PC-9 (cell line): ENCODE data around the gene FBP1. TPM values are rescaled to one million over a fixed set of nuclear protein-coding genes. Genes with fewer than 3 reads are reported as not detected.

Experiments
- BruUV-seq: library from RNA; stranded (reverse); fragments of 400-500 nt; replicated peaks from 2 replicates; lab custom pipeline; 2021; lab: Mats Ljungman, UMichigan
- CTCF ChIA-PET: fragments of 300-600 bp; sonication (Branson Sonifier 250); formaldehyde crosslinking; loops from one replicate; lab custom pipeline; 2022; ENCODE audit warnings: antibody characterized with exemption; lab: Charles Lee
- POLR2A ChIA-PET: fragments of 300-600 bp; sonication (Branson Sonifier 250); formaldehyde crosslinking; loops from one replicate; lab custom pipeline; 2022; ENCODE audit warnings: antibody characterized with exemption; ENCODE audit not compliant: unreplicated experiment; lab: Charles Lee
- DNase-seq, 2 experiments: peaks; one replicate each; pipeline versions ENCODE4 v3.0.0 to v3.0.0-alpha.2; 2015 to 2022; ENCODE audit warnings: mixed read lengths in 1 of 2
- H2AFZ ChIP-seq: fragments of 200-600 bp; sonication (generic); 2 replicates; pipeline ENCODE4 v1.8.1; 2017; ENCODE audit warnings: antibody characterized with exemption
- H3F3A ChIP-seq: fragments of 200-600 bp; sonication (generic); 2 replicates; pipeline ENCODE4 v1.8.1; 2017; ENCODE audit warnings: antibody characterized with exemption, mild to moderate bottlenecking, low read depth; ENCODE audit not compliant: insufficient read depth
- H3K27ac ChIP-seq: fragments of 200-600 bp; sonication (generic); 2 replicates; pipeline ENCODE4 v1.6.1; 2016; ENCODE audit warnings: mixed run types
- H3K27me3 ChIP-seq: fragments of 200-600 bp; sonication (generic); 2 replicates; pipeline ENCODE4 v1.6.1; 2016; ENCODE audit warnings: low read depth, mixed run types; ENCODE audit not compliant: insufficient read depth
- H3K36me3 ChIP-seq: fragments of 200-600 bp; sonication (generic); 2 replicates; pipeline ENCODE4 v1.6.1; 2016; ENCODE audit warnings: low read depth, mixed run types
- H3K4me1 ChIP-seq: fragments of 200-600 bp; sonication (generic); replicated peaks from 2 replicates; pipeline ENCODE4 v1.6.1; 2016; ENCODE audit warnings: mixed run types; ENCODE audit not compliant: insufficient read depth
- H3K4me2 ChIP-seq: fragments of 200-600 bp; sonication (generic); 2 replicates; pipeline ENCODE4 v1.6.1; 2017; ENCODE audit warnings: mixed run types
- H3K4me3 ChIP-seq: fragments of 200-600 bp; sonication (generic); 2 replicates; pipeline ENCODE4 v1.6.1; 2016; ENCODE audit warnings: mixed run types
- H3K79me2 ChIP-seq: fragments of 200-600 bp; sonication (generic); 2 replicates; pipeline ENCODE4 v1.6.1; 2017; ENCODE audit warnings: low read depth, mixed run types
- H3K9me2 ChIP-seq: fragments of 200-600 bp; sonication (generic); 2 replicates; pipeline ENCODE4 v1.8.1; 2017; ENCODE audit warnings: mild to moderate bottlenecking; ENCODE audit not compliant: insufficient read depth
- H3K9me3 ChIP-seq: fragments of 200-600 bp; sonication (generic); 2 replicates; pipeline ENCODE4 v1.8.1; 2016; ENCODE audit warnings: low read depth; ENCODE audit not compliant: insufficient read depth
- H4K20me1 ChIP-seq: fragments of 200-600 bp; sonication (generic); 2 replicates; pipeline ENCODE4 v1.8.1; 2017; ENCODE audit not compliant: insufficient read depth
- EZH2 ChIP-seq: fragments of 200-600 bp; sonication (generic); IDR thresholded peaks from 2 replicates; pipeline ENCODE4 v1.8.0; 2017; ENCODE audit warnings: antibody characterized with exemption, low read depth
- intact Hi-C: fragments of 100-400 bp; cut with micrococcal nuclease; formaldehyde crosslinking; loops from one replicate; pipeline ENCODE4 v1.10.0; 2022; ENCODE audit not compliant: unreplicated experiment
- total RNA-seq: library from RNA; stranded (reverse); gene quantifications from 2 replicates; pipeline ENCODE4 v1.2.3, GENCODE V29; 2021
- TF ChIP-seq, protein P1 (sequence below): fragments of 200-600 bp; sonication (generic); conservative IDR thresholded peaks from 2 replicates; pipeline ENCODE4 v1.6.1; 2017; ENCODE audit warnings: mixed run types, antibody characterized with exemption, mild to moderate bottlenecking, moderate library complexity

The FBP1 gene
- total RNA-seq, 1 experiment from 2014 or later = 34.9 TPM

DNA sequence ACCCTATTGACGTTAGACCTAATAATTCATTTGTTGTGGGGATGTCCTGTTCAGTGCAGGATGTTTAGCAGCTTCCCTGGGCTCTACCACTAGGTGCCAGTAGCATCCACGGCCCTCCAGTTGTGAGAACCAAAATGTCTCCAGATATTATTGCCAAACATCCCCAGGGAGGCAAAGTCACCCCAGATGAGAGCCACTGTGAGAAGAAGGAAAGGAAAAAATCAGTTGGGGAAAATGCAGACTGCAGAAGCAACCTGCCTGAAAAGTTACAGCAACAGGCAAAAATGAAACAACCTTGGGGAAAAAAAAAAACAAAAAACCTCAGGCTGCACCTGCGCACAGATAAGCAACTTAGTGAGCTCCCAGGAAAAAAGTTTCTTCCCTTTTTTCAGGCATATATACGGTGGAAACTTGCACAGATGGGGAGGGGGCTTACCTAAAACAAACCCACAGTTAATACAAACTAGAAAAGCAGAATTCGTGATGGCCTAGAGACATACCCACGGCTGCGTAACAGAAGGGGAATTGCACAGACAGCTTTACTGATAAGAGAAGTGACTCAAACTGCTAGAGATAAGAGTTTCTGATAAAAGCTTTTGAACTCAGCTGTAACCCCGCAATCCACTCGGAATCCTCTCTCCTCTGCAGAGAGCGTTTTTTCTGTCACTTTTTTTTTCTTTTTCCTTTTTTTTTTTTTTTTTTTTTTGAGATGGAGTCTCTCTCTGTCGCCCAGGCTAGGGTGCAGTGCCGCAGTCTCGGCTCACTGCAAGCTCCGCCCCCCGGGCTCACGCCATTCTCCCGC is 29.8 kb upstream of the FBP1 start:
- Histone ChIP-seq H3K27ac (peak overlapping the region; percentile 56), H3K9me2 (no peaks in the 10 kb centered on the region), H3K4me2 (peak overlapping the region; percentile 73), H3K9me3 (no peaks in the 10 kb centered on the region), H3K4me1 (peaks cover 19% of the 10 kb centered on the region), H3K79me2 (no peaks in the 10 kb centered on the region), H4K20me1 (no peaks in the 10 kb centered on the region), H2AFZ (peak overlapping the region; percentile 77), H3K36me3 (no peaks in the 10 kb centered on the region), H3K27me3 (no peaks in the 10 kb centered on the region), H3F3A (peaks cover 10% of the 10 kb centered on the region), H3K4me3 (peak overlapping the region; percentile 56)
- POLR2A ChIA-PET = interaction anchor here (0.6 to 0.8 kb wide), 6 partner anchors 20 to 461 kb away, joined by 3 to 20 read pairs (median 7); no protein-coding TSS in a partner anchor
- CTCF ChIA-PET = interaction anchor here (0.5 to 3.2 kb wide), 23 partner anchors 12 to 508 kb away, joined by 3 to 30 read pairs (median 4); partner anchors contain the start of genes FBP1 and PCAT7
- BruUV-seq = no TSS peak
- DNase-seq = peak; percentile 73 to 76
- TF ChIP-seq EZH2 = no peak
- TF ChIP-seq, protein P1, sequence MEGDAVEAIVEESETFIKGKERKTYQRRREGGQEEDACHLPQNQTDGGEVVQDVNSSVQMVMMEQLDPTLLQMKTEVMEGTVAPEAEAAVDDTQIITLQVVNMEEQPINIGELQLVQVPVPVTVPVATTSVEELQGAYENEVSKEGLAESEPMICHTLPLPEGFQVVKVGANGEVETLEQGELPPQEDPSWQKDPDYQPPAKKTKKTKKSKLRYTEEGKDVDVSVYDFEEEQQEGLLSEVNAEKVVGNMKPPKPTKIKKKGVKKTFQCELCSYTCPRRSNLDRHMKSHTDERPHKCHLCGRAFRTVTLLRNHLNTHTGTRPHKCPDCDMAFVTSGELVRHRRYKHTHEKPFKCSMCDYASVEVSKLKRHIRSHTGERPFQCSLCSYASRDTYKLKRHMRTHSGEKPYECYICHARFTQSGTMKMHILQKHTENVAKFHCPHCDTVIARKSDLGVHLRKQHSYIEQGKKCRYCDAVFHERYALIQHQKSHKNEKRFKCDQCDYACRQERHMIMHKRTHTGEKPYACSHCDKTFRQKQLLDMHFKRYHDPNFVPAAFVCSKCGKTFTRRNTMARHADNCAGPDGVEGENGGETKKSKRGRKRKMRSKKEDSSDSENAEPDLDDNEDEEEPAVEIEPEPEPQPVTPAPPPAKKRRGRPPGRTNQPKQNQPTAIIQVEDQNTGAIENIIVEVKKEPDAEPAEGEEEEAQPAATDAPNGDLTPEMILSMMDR = peak; percentile 90
- intact Hi-C loops = loop anchor here (1.0 to 5.0 kb wide), 7 partner anchors 58 to 1548 kb away; partner anchors contain the start of gene AOPEP

DNA sequence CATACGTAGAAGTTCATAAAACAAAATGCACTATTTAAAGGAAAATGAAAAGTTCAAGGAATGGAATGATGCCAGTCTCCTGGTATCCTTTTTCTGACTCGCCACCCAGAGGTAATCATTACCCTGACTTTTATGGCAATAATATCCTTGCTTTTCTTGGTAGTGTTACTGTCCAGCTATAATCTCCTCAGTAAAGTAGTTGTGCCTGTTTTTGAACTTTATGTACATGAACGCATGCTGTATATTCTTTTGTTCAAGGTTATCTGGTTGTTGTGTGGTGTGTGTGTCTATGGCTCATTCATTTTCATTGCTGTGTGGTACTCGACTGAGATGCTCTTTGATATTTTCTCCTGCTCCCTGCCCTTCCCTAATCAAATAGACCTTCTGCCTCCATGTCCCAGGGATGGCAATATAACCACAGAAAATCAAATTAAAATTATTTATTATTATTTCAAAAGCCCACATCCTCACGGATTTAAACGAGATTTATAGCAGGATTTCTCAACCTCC is 29.2 kb upstream of the FBP1 start:
- Histone ChIP-seq H3K9me2 (no peaks in the 10 kb centered on the region), H3K27ac (no peak overlapping the region), H3K27me3 (no peaks in the 10 kb centered on the region), H3K79me2 (no peaks in the 10 kb centered on the region), H3K4me1 (peaks cover 16% of the 10 kb centered on the region), H3K4me3 (no peak overlapping the region; the same call in 1 of the 2 replicates), H3K9me3 (no peaks in the 10 kb centered on the region), H3F3A (peaks cover 10% of the 10 kb centered on the region), H3K36me3 (no peaks in the 10 kb centered on the region), H2AFZ (no peak overlapping the region), H3K4me2 (peak overlapping the region; percentile 73), H4K20me1 (no peaks in the 10 kb centered on the region)
- no TSS peak for BruUV-seq
- DNase-seq = no peak
- ChIA-PET CTCF (interaction anchor here (0.6 to 3.2 kb wide), 8 partner anchors 13 to 463 kb away, joined by 3 to 30 read pairs (median 4); partner anchors contain the start of gene PCAT7), POLR2A (interaction anchor here (0.6 kb wide), 3 partner anchors 96 to 251 kb away, joined by 3 to 5 read pairs (median 5); no protein-coding TSS in a partner anchor)
- TF ChIP-seq, protein P1 = no peak
- no peak for TF ChIP-seq EZH2
- intact Hi-C loops = loop anchor here (2.0 to 5.0 kb wide), 4 partner anchors 58 to 1549 kb away; partner anchors contain the start of gene AOPEP

DNA sequence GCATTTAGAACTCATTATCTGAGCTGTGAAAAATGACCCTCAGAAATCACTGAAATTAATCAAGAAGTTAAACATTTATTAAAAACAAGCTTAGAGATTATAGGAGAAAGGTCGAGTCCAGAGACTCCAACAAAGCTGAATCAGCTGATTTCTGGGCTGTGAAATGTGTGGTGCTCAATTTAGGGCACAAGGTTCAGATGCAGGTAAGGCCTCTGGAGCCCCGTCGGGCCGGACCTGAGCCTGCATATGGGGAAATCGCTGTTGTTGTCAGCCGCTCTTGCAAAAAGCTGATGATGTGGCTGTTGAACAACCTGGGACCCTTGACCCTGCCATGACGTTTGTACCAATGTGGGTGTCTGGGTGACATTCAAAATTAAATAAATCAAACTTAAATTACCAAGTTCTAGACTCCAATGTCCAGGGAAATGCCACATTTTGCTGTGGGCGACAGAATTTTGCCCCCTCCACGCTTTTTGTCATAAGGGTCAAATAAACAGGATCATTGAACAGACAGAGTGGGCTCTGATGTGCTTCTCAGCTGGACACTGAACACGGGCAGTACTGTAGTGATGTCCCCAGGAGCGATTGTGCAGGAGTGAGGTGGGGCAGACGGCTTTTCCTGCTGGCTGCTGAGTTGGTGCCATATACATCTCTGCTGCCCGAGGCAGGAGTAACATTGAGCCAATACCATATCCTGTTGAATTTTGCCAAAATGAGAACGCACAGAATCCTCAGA is 27.2 kb upstream of the FBP1 start:
- Histone ChIP-seq H3K27me3 (no peaks in the 10 kb centered on the region), H2AFZ (no peak overlapping the region), H3K9me2 (no peaks in the 10 kb centered on the region), H4K20me1 (no peaks in the 10 kb centered on the region), H3K36me3 (no peaks in the 10 kb centered on the region), H3K4me2 (no peak overlapping the region), H3K27ac (no peak overlapping the region), H3K9me3 (no peaks in the 10 kb centered on the region), H3F3A (peaks cover 10% of the 10 kb centered on the region; the same call in 1 of the 2 replicates), H3K4me3 (no peak overlapping the region), H3K4me1 (0 out of 2 replicates have a peak, but pooled peaks cover 3% of the 10 kb centered on the region), H3K79me2 (no peaks in the 10 kb centered on the region)
- no peak for TF ChIP-seq EZH2
- TF ChIP-seq, protein P1 = no peak
- BruUV-seq = no TSS peak
- intact Hi-C loops = loop anchor here (5.0 kb wide), 2 partner anchors 256 to 1551 kb away; no protein-coding TSS in a partner anchor
- DNase-seq = no peak
- ChIA-PET CTCF (interaction anchor here (0.5 kb wide), 1 partner anchor 1553 kb away, joined by 4 read pairs; no protein-coding TSS in a partner anchor), POLR2A (interaction anchor here (0.6 kb wide), 2 partner anchors 27 to 323 kb away, joined by 5 to 12 read pairs; no protein-coding TSS in a partner anchor)
